GOT3 (cell line): ENCODE measurements around the gene FHAD1.

Experiments used
- DNase-seq: peaks from one replicate; lab custom pipeline; 2025; ENCODE audit warnings: mixed read lengths; lab: John Stamatoyannopoulos, UW

The FHAD1 gene

DNA sequence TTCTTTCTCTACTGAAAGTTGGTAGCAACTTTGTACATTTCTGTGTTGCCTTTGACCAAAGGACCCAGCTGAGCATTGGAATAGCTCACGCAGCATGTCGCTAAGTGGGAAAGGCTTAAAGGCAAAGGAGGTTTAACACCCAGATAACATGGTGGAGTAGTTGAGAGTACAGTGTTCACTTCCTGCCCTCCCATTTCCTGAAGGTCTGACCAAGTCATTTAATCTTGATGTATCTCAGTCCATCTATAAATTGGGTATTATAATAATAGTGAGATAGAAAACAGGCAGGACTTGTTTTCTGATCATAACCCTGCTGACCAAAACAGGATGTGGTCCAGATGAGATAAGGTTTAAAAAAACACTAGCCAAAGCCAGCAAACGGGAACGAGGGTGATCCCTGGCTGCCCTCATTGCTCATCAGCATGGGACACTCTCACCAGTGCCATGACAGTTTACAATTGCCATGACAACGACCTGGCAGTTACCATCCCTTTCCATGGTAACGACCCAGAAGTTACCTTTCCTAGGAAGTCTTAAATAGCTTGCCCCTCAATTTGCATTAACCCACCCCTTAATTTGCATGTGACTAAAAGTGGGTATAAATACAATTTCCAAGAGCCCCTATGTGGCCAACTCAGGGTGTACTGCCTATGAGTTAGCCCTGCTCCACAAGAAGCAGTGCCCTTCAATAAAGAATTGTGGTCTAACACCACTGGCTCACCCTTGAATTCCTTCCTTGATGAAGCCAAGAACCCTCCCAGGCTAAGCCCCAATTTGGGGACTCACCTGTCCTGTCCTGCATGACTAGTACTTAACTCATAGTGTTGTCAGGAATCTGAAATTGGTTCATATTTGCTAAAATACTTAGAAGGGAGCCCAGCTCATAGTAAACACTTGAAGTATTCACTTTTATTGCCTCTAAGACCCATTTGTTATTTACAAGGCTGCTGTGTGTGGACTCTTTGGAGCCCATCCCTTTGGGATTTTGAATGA lies 28.4 kb upstream of the FHAD1 start:
- DNase-seq, result no peak

- DNase-seq, result no peak
Measured at GRCh38 chr1:15219280-15220023, 27.6 kb upstream of the FHAD1 start.

DNA sequence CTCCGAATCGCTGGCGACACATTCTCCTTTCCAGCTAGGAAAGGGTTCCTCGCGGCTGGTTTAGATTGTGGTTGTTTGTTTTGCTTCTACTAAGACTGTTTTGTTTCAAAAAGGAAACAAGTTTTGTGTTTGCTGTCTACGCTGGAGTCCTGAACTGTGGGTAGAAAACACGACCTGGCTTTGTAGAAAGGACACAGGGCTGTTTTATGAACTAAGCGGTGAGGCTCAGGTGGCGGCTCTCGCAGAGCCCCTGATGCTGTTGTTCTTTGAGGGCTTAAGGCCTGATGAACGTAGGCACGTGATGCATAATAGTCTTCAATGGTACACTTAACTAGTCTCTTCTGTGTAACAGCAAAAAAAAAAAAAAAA lies 27.0 kb upstream of the FHAD1 start:
- DNase-seq, result no peak

DNA sequence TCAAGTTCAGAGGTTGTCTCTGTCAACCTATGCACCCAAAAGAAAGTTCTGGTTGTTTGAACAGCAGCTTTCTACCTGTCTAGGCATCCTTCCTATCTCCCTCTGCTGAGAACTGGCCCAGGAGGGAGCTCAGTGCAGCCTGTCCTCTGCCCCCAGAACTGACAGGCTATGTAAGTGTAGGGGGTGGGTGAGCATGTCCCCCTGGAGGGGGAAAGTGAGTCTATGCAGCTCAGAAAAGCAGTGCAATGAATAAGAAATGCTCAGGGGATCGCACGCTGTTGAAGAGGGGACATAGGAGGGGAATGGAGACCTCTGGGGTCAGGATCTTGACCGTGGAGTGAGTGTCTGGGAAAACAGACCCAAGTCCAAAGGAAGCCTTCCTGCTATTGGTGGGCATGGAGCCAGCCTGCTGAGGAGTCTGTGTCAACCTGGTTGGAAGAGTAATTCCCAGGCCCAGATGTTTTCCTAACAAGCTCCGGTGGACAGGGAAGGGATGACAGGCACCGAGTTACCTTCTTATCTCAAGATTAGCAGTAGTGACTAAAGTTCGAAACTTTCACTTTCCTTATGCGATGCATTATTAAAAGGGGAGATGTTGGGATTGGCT lies 26.1 kb upstream of the FHAD1 start:
- DNase-seq, result no peak

DNA sequence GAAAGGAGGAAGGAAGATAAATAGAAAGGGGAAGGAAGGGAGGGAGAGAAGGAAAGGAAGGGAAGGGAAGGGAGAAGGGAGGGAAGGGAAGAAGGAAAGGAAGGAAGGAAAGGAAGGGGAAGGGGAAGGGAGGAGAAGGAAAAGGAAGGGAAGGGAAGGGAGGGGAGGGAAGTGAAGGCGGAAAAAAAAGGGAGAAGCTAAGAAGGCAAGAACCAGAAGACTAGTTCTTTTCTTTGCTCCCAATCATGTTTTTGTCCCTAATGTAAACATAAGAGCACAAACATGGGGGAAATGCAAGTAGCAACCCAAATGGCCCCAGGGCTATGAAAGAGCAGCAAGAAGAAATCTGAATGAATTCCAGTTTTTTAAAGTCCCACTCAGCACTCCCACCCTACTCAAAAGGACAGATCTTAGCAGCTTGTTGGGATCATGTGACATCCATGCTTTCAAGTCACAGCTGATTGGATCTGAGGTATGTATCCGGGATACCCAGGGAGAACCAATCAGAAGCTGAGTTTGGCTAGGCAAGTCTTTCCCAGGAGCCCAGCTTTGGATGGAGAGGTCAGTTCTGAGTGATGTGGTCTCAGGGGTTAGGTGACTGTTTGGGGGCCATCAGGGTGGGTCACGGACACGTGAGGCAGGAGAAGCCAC lies 24.2 kb upstream of the FHAD1 start:
- DNase-seq, result no peak

DNA sequence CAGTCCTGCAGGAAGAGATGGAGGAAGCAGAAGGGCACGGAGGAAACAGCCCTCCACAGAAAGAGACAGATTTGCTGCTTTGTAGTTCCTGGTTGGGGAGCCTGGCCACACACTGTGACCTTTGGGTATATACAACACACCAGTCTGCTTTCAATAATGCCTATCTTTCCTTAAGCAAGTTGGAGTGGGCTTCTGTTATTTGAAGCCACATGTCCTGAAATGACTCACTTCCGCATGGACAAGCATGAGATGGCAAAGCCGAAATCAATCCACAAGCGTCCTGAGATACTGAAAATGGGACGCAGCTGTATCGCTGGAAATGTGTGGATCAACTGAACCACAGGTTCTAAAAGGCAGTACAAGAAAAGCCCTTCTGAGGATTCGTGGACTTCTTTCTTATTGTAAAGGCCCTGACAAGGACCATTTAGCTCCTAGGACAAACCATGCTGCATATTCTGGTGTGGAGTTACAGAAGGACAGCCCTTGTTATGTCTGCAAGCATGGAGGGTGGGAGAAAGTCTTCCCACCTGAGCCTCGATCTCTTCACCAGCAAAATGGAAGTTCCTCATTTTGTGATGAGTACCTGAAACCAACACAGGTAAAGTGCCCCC lies 22.7 kb upstream of the FHAD1 start:
- DNase-seq, result no peak

DNA sequence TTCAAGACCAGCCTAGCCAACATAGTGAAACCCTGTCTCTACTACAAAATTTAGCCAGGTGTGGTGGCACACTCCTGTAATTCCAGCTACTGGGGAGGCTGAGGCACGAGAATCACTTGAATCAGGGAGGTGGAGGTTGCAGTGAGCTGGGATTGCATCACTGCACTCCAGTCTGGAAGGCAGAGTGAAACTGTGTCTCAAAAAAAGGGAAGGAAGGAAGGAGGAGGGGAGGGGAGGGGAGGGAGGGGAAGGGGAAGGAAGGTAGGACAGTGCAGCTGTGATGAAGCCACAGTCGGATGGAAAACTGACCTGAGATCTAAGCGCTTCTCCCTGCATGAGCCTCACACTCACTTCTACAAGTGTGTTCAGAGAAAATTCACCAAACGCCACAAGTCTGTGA lies 22.0 kb upstream of the FHAD1 start:
- DNase-seq, result no peak

GRCh38 chr1:15225461-15225860 lies 21.6 kb upstream of the FHAD1 start:
- DNase-seq, result no peak

DNA sequence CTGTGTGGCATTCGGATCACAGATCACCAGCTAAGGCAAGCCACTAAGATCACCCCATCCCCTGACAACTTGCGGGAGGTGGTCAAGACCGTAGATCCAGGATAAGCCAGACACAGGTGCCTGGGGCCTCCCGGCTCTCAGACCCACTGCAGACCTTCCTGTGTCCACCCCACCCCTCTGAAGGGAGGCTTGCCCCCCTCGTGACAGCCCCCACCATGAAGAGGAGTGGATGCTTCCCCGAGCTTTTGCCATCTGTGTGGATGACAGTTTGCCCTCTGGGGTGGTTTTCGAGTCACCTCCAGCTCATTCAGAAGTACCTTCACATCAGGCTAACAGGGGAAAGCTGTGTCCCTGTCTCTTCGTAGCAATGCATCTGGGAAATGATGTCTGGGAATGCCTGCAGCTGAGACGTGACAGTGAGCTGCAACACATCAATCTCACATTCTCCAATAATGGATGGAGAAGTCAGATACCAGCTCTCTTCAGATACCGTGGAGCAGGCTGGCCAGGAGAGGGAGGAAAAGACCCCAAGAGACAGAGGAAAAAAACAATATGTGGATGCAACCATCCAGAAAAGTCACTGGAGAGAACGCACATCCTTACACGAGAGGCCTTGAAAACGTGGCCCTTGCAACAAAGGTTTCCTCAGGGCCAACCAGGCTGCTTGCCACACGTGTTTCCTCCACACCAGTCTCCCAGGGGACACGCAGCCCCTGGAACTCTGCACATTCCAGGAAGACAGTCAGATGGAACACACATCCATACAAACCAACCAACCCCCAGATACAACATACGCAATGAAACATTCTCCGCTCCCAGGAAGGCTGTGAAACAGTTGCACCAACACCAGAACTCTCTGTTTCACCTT lies 20.4 kb upstream of the FHAD1 start:
- no peak for DNase-seq

DNA sequence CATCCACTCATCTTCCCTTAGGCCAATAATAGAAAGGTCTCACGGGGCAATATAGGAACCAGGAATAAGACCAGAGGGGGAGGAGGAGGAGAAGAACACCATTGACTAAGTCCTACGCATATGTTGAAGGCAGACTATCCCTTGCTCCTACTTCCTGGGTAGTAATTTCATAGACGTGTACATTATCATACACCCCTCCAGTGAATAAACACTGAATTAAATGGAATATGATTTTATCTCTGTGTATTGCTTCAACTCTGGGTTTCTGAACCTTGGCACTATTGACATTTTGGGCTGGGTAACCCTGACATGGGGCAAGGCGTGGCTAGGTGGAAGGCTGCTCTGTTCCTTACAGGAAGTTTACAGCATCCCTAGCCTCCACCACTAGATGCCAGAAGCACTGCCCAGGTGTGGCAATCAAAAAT lies 17.3 kb upstream of the FHAD1 start:
- no peak for DNase-seq

GRCh38 chr1:15231714-15232201 lies 15.3 kb upstream of the FHAD1 start:
- DNase-seq, result no peak

DNA sequence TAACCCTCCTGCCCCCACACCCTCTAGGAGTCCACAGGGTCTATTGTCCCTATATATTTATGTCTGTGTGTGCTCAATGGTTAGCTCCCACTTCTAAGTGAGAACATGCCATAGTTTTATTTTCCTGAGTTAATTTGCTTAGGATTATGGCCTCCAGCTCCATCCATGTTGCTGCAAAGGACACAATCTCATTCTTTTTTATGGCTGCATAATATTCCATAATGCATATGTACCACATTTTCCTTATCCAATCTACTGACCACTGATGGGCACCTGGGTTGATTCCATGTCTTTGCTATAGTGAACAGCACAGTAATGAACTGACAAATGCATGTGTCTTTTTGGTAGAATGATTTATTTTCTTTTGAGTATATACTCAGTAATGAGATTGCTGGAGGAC lies 13.3 kb upstream of the FHAD1 start:
- DNase-seq, result no peak

DNA sequence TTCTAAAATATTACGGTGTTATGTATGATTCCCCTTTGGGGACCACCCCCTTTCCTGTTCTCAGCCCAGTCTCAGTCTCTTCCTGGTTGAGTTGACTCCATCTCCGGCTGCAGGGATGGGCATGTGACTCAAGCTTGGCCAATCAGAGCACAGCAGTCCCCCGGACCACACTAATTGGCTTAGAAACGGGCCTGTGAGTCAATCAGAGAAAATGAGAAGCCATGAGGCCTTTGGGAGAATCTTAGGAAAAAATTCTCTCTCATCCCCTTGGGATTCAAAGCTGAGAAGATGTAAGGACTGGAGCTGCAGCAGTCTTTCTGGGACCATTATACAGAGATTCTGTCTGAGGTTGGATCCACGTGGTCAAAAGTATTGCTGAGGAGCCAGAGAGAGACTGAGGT lies 10.7 kb upstream of the FHAD1 start:
- no peak for DNase-seq

DNA sequence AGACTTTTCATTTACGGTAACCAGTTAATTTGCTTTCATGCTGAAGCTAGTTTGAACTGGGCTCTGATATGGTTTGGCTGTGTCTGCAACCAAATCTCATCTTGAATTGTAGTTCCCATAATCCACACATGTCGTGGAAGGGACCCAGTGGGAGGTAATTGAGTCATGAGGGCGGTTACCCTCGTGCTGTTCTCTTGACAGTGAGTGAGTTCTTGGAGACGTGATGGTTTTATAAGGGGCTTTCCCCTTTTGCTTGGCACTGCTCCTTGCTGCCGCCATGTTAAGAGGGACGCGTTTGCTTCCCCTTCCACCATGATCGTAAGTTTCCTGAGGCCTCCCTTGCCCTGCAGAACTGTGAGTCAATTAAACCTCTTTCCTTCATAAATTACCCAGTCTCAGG lies 10.3 kb upstream of the FHAD1 start:
- DNase-seq, result no peak

GRCh38 chr1:15238789-15239188 lies 8.2 kb upstream of the FHAD1 start:
- no peak for DNase-seq

GRCh38 chr1:15242766-15243165 lies 4.3 kb upstream of the FHAD1 start:
- DNase-seq, result no peak

DNA sequence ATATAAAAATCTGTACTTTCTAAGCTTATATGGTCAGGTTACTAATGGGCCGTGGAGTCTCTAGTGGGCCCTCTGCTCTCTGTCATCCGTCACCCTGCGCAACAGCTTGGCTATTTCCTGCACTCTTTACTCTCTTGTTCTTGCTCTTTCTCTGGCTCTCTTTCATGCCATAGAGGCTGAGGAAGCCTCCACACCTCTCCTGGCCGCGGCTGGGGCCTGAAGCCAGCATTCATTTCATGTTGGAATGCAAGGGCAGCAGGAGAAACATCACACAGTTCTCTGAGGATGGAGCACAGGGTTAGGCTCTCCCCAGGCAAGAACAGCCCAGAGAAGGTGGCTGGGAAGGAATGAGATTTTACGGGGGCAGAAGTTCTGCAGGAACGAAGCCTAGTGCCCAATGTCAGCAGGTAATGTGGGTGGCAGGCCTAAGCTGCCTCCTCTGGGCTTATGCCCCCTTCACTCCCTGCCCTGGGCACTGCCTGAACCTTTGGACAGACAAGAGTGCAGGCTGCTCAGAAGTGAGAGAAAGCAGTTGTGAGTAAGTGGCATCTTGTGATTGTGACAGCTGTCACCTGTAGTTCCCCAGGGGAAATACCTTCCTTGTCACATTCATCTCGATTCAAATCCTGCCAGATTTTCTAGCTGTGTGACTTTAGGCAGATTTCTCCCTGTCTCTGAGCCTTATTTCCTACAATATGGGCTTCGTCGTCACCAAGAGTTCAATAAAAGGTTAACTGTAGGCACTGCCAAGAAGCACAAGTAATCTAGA lies 3.6 kb upstream of the FHAD1 start:
- no peak for DNase-seq

- no peak for DNase-seq
Measured at GRCh38 chr1:15244813-15245212, 2.2 kb upstream of the FHAD1 start.

- no peak for DNase-seq
Measured at GRCh38 chr1:15245593-15246360, 1.2 kb upstream of the FHAD1 start.
